Measurements from ENCODE around the gene CBX7. TPM values are rescaled to one million over a fixed set of nuclear protein-coding genes. Genes with fewer than 3 reads are reported as not detected.

Gene CBX7
- total RNA-seq, 1 experiment from 2014 or later, result 3.7 TPM

DNA sequence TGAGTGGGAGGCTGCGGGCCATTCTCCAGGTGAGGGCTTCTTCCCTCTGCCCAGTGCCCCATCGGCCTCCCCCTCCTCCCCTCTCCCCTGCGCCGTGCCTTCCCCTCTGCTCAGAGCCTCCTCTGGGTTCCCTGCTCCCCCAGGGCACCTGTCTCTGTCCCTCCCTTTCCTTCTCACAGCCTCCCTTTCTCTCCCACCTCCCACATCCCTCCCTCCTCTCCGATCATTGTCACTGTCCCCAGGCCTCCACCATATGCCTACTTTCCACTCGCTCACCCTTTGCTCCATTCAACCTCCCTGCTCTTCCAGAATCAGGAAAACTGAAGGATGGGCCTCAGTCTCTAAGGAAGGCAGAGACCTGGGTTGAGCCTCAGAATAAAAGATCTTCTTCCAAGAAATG, 65.4 kb downstream of the CBX7 start:
- H3K36me3 Mint-ChIP-seq (ENCODE audit: insufficient read depth in 1 of 3, low read depth in 3 of 3), result no peaks in the 10 kb centered on the region
- no peaks in the 10 kb centered on the region for H3K27me3 ChIP-seq (ENCODE audit: insufficient read depth, low read length)
- no peak overlapping the region for H4K5ac ChIP-seq (ENCODE audit: insufficient read length, low read depth, low read length)
- H2AK5ac ChIP-seq (ENCODE audit: insufficient read length, low read length), result no peak overlapping the region
- no peak overlapping the region; a peak in 1 of 7 replicates for H3K27ac Mint-ChIP-seq
- H3K56ac ChIP-seq (ENCODE audit: insufficient read length, low read depth, low read length), result no peak overlapping the region
- H3K27ac ChIP-seq (ENCODE audit: insufficient read length, low read depth, low read length), result no peak overlapping the region
- DNase-seq, result no peak
- TF ChIP-seq, protein P1, sequence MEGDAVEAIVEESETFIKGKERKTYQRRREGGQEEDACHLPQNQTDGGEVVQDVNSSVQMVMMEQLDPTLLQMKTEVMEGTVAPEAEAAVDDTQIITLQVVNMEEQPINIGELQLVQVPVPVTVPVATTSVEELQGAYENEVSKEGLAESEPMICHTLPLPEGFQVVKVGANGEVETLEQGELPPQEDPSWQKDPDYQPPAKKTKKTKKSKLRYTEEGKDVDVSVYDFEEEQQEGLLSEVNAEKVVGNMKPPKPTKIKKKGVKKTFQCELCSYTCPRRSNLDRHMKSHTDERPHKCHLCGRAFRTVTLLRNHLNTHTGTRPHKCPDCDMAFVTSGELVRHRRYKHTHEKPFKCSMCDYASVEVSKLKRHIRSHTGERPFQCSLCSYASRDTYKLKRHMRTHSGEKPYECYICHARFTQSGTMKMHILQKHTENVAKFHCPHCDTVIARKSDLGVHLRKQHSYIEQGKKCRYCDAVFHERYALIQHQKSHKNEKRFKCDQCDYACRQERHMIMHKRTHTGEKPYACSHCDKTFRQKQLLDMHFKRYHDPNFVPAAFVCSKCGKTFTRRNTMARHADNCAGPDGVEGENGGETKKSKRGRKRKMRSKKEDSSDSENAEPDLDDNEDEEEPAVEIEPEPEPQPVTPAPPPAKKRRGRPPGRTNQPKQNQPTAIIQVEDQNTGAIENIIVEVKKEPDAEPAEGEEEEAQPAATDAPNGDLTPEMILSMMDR (conservative IDR thresholded peaks at IDR 0.05), result no peak
- no peaks in the 10 kb centered on the region for H3K9me3 ChIP-seq (ENCODE audit: control insufficient read depth, low read depth, low read length)
- peaks cover 7 to 24% of the 10 kb centered on the region in 2 experiments for H3K4me1 Mint-ChIP-seq
- H4K20me1 ChIP-seq (ENCODE audit: control insufficient read depth, insufficient read depth, insufficient read length), result peaks cover 2% of the 10 kb centered on the region
- 0 out of 2 replicates have a peak, but pooled peaks cover 2% of the 10 kb centered on the region for H3K79me2 ChIP-seq (ENCODE audit: insufficient read depth, low read length)
- H3K79me1 ChIP-seq (ENCODE audit: insufficient read depth, low read depth, low read length, poor library complexity, severe bottlenecking), result no peaks in the 10 kb centered on the region
- peaks cover 7% of the 10 kb centered on the region for H3K27me3 Mint-ChIP-seq (ENCODE audit: low read depth)
- H3T11ph ChIP-seq (ENCODE audit: low read length), result no peak overlapping the region
- no peaks in the 10 kb centered on the region; a peak in 1 of 5 replicates for H3K9me3 Mint-ChIP-seq
- H2BK12ac ChIP-seq (ENCODE audit: insufficient read length, low read depth, low read length), result no peak overlapping the region
- H3K4ac ChIP-seq (ENCODE audit: low read depth, low read length), result no peak overlapping the region
- no CpG with 5 or more reads among the region's 6 CpGs for WGBS (ENCODE audit: extremely low coverage, insufficient read length, low lambda C conversion rate)
- H3K4me1 ChIP-seq (ENCODE audit: insufficient read depth, low read length), result peaks cover 4% of the 10 kb centered on the region; the same call in 1 of the 2 replicates
- H2AFZ ChIP-seq (ENCODE audit: low read length), result no peak overlapping the region
- H3K14ac ChIP-seq (ENCODE audit: insufficient read depth, low read length), result no peak overlapping the region
- H2BK5ac ChIP-seq (ENCODE audit: insufficient read length, low read length), result no peak overlapping the region
- no peaks in the 10 kb centered on the region for H3K23me2 ChIP-seq (ENCODE audit: insufficient read length, low read depth, low read length, poor library complexity, severe bottlenecking)
- H3K9ac ChIP-seq (ENCODE audit: extremely low read depth, insufficient read length, low read length), result no peak overlapping the region
- no peak overlapping the region for H3K23ac ChIP-seq (ENCODE audit: insufficient read length, low read depth, low read length)
- H2BK15ac ChIP-seq (ENCODE audit: low read depth, low read length), result no peak overlapping the region
- H3K4me2 ChIP-seq (ENCODE audit: insufficient read depth, insufficient read length, low read length), result no peak overlapping the region
- no peak overlapping the region for H3K18ac ChIP-seq (ENCODE audit: insufficient read length, low read depth, low read length)
- no peak overlapping the region for H2BK20ac ChIP-seq (ENCODE audit: low read depth, low read length, poor library complexity, severe bottlenecking)
- H4K91ac ChIP-seq (ENCODE audit: insufficient read length, low read depth, low read length), result no peak overlapping the region
- H4K8ac ChIP-seq (replicated peaks; ENCODE audit: insufficient read length, low read depth, low read length), result no peak overlapping the region
- no peak overlapping the region for H2BK120ac ChIP-seq (ENCODE audit: low read depth, low read length, poor library complexity, severe bottlenecking)
- H3K4me3 Mint-ChIP-seq, result no peak overlapping the region

Data from H9 (cell line).